Loucy (cell line): ENCODE measurements around the gene STK32C.

Experiments used
- H2AFZ ChIP-seq: fragments of 200-600 bp; sonication (generic); 2 replicates; pipeline ENCODE4 v1.6.0; 2016; ENCODE audit warnings: antibody characterized with exemption, mild to moderate bottlenecking, low read length, moderate library complexity
- H3F3A ChIP-seq: fragments of 200-600 bp; 2 replicates; pipeline ENCODE4 v1.6.0; 2016; ENCODE audit warnings: antibody characterized with exemption, low read depth, mild to moderate bottlenecking
- H3K27me3 ChIP-seq: fragments of 200-600 bp; sonication (generic); 2 replicates; pipeline ENCODE4 v1.6.1; 2014; ENCODE audit warnings: low read length, mild to moderate bottlenecking; ENCODE audit not compliant: insufficient read depth, poor library complexity, severe bottlenecking
- H3K36me3 ChIP-seq: fragments of 200-600 bp; sonication (generic); 2 replicates; pipeline ENCODE4 v1.6.1; 2016; ENCODE audit warnings: low read length; ENCODE audit not compliant: insufficient read depth
- H3K4me1 ChIP-seq: fragments of 200-600 bp; sonication (generic); 2 replicates; pipeline ENCODE4 v1.5.1; 2014; ENCODE audit warnings: low read length, mild to moderate bottlenecking; ENCODE audit not compliant: insufficient read depth, poor library complexity, severe bottlenecking
- H3K4me2 ChIP-seq: fragments of 200-600 bp; sonication (generic); 2 replicates; pipeline ENCODE4 v1.6.0; 2014; ENCODE audit warnings: antibody characterized with exemption, low read length, low read depth, mild to moderate bottlenecking; ENCODE audit not compliant: poor library complexity, severe bottlenecking
- H3K4me3 ChIP-seq: fragments of 200-600 bp; sonication (generic); 2 replicates; pipeline ENCODE4 v1.5.1; 2014; ENCODE audit warnings: low read length, mild to moderate bottlenecking, mixed read lengths; ENCODE audit not compliant: poor library complexity, severe bottlenecking
- H3K79me2 ChIP-seq: fragments of 200-600 bp; sonication (generic); 2 replicates; pipeline ENCODE4 v1.6.1; 2014; ENCODE audit warnings: low read length; ENCODE audit not compliant: insufficient read depth
- H3K9ac ChIP-seq: fragments of 200-600 bp; sonication (generic); 2 replicates; pipeline ENCODE4 v1.6.0; 2014; ENCODE audit warnings: mild to moderate bottlenecking, low read depth, low read length, moderate library complexity; ENCODE audit not compliant: poor library complexity, severe bottlenecking
- H3K9me2 ChIP-seq: fragments of 200-600 bp; sonication (generic); replicated peaks from 2 replicates; pipeline ENCODE4 v1.6.1; 2016; ENCODE audit warnings: low read depth, low read length, mixed read lengths
- H3K9me3 ChIP-seq: fragments of 200-600 bp; sonication (generic); 2 replicates; pipeline ENCODE4 v1.6.1; 2014; ENCODE audit warnings: mild to moderate bottlenecking, antibody characterized with exemption, low read length, low read depth; ENCODE audit not compliant: insufficient read depth
- H4K20me1 ChIP-seq: fragments of 200-600 bp; sonication (generic); 2 replicates; pipeline ENCODE4 v1.6.0; 2014; ENCODE audit warnings: antibody characterized with exemption, low read length, mild to moderate bottlenecking; ENCODE audit not compliant: insufficient read depth, poor library complexity, severe bottlenecking
- CTCF ChIP-seq: fragments of 200-600 bp; sonication (generic); conservative IDR thresholded peaks from 2 replicates; pipeline ENCODE4 v1.5.1; 2014; ENCODE audit warnings: mild to moderate bottlenecking, antibody characterized with exemption, low read length
- EZH2phosphoT487 ChIP-seq: fragments of 200-600 bp; IDR thresholded peaks from 2 replicates; pipeline ENCODE4 v1.6.1; 2018; ENCODE audit warnings: antibody characterized with exemption, mild to moderate bottlenecking, moderate library complexity, borderline replicate concordance

Gene STK32C

DNA sequence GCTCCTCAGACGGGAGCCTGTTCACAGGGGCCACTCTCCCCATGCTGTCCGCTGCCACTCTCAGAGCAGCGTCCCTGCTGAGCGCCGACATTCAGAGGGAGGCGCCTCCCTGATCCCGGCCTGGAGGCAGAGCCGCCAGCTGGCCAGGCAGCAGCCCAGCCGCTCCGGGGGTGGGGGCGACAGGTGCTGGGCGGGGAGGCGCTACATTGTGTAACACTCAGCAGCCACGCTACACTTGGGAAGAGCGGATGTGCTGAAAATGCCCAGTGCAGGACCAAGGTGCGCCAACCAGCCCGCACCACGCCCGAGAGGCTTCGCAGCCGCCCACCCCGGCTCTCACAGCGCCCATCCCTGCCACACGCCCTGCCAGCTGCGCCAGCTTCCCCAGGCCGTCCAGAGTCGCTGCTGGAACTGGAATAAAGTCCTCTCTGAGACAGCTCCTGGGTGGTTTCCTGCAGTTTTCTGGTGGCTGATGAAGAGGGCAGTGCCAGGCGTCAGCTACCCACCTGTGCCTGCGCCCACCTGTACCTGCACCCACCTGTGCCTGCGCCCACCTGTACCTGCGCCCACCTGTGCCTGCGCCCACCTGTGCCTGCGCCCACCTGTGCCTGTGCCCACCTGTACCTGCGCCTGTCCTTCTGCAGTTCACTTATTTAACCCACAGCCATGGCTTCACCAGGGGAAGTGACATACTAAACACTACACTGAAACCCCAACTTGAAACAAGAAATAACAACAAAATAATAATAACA is 25.7 kb downstream of the STK32C start:
- H3K4me3 ChIP-seq = no peak overlapping the region
- H3K9me3 ChIP-seq = no peaks in the 10 kb centered on the region
- H4K20me1 ChIP-seq = no peaks in the 10 kb centered on the region

GRCh38 chr10:132280646-132281074 is 27.1 kb downstream of the STK32C start:
- H3K27me3 ChIP-seq = no peaks in the 10 kb centered on the region
- H4K20me1 ChIP-seq = no peaks in the 10 kb centered on the region
- no peaks in the 10 kb centered on the region for H3K4me1 ChIP-seq
- H3K9ac ChIP-seq = no peak overlapping the region
- H3K9me2 ChIP-seq = no peaks in the 10 kb centered on the region
- H3K36me3 ChIP-seq = no peaks in the 10 kb centered on the region
- no peaks in the 10 kb centered on the region for H3K9me3 ChIP-seq
- H3K79me2 ChIP-seq = no peaks in the 10 kb centered on the region
- TF ChIP-seq EZH2phosphoT487 = no peak
- TF ChIP-seq CTCF = no peak
- H2AFZ ChIP-seq = no peak overlapping the region
- no peak overlapping the region for H3K4me2 ChIP-seq
- no peaks in the 10 kb centered on the region for H3F3A ChIP-seq
- no peak overlapping the region for H3K4me3 ChIP-seq

More for the DNA sequence above, 25.7 kb downstream of the STK32C start:
- Histone ChIP-seq H3K79me2 (no peaks in the 10 kb centered on the region), H3K36me3 (no peaks in the 10 kb centered on the region), H3F3A (no peaks in the 10 kb centered on the region), H3K9ac (no peak overlapping the region), H3K4me2 (no peak overlapping the region), H3K9me2 (no peaks in the 10 kb centered on the region), H3K27me3 (no peaks in the 10 kb centered on the region), H2AFZ (no peak overlapping the region), H3K4me1 (no peaks in the 10 kb centered on the region)
- TF ChIP-seq CTCF (no peak), EZH2phosphoT487 (no peak)

GRCh38 chr10:132279873-132280645 is 27.7 kb downstream of the STK32C start:
- Histone ChIP-seq H2AFZ (no peak overlapping the region), H4K20me1 (no peaks in the 10 kb centered on the region), H3K4me3 (no peak overlapping the region)

More at GRCh38 chr10:132279873-132280645, 27.7 kb downstream of the STK32C start:
- Histone ChIP-seq H3K27me3 (no peaks in the 10 kb centered on the region), H3K9ac (no peak overlapping the region), H3K9me3 (no peaks in the 10 kb centered on the region), H3K9me2 (no peaks in the 10 kb centered on the region), H3K4me2 (no peak overlapping the region), H3K4me1 (no peaks in the 10 kb centered on the region), H3K36me3 (no peaks in the 10 kb centered on the region), H3K79me2 (no peaks in the 10 kb centered on the region), H3F3A (no peaks in the 10 kb centered on the region)
- no peak for TF ChIP-seq CTCF
- TF ChIP-seq EZH2phosphoT487 = no peak
